PFSK-1 (cell line): ENCODE measurements around the gene R3HDM1.

Source experiments
- FOXP2 ChIP-seq: optimal IDR thresholded peaks from 2 replicates; pipeline ENCODE3; 2011; ENCODE audit warnings: borderline replicate concordance, control low read depth, inconsistent platforms; ENCODE audit not compliant: insufficient read depth; ENCODE audit errors: extremely low read length, extremely low read depth
- POLR2AphosphoS5 ChIP-seq: IDR thresholded peaks from 2 replicates; pipeline ENCODE4 v1.6.1; 2012; ENCODE audit warnings: low read depth, mild to moderate bottlenecking, control low read depth, low read length, moderate library complexity
- REST ChIP-seq, 2 experiments: IDR thresholded peaks; 2 replicates each; pipeline versions ENCODE4 v1.6.1 to v1.8.0; 2011 to 2012; ENCODE audit warnings: low read depth in 2 of 2, low read length in 2 of 2, control low read depth in 1 of 2, inconsistent platforms in 1 of 2, mild to moderate bottlenecking in 1 of 2, moderate library complexity in 1 of 2; ENCODE audit not compliant: insufficient read depth in 1 of 2
- SIN3A ChIP-seq: IDR thresholded peaks from 2 replicates; pipeline ENCODE4 v1.6.1; 2012; ENCODE audit warnings: mild to moderate bottlenecking, low read length, moderate library complexity, borderline replicate concordance; ENCODE audit not compliant: insufficient read depth
- TAF1 ChIP-seq: IDR thresholded peaks from 2 replicates; pipeline ENCODE4 v1.6.1; 2012; ENCODE audit warnings: low read length, control low read depth, borderline replicate concordance; ENCODE audit not compliant: insufficient read depth

The R3HDM1 gene

DNA sequence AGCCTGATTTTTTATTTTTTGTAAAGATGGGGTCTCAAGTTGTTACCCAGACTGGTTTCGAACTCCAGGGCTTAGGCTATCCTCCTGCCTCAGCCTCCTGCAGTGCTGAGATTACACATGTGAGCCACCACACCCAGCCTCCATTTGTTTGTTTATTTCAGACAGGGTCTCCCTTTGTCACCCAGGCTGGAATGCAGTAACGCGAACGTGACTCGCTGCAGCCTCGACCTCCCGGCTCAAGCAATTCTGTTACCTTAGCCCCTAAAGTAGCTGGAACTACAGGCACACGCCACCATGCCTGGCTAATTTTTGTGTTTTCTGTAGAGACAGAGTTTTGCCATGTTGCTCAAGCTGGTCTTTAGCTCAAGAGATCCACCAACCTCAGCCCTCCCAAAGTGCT, 237.6 kb downstream of the R3HDM1 start:
- TF ChIP-seq REST (IDR thresholded peaks at IDR 0.05; ENCODE audit: insufficient read depth in 1 of 2, low read depth in 2 of 2, low read length in 2 of 2) (no peak), SIN3A (no peak)

GRCh38 chr2:135773319-135773718, 242.0 kb downstream of the R3HDM1 start:
- TF ChIP-seq REST (IDR thresholded peaks at IDR 0.05; ENCODE audit: insufficient read depth in 1 of 2, low read depth in 2 of 2, low read length in 2 of 2): no peak
- TF ChIP-seq SIN3A: no peak
- no peak for TF ChIP-seq TAF1
- TF ChIP-seq POLR2AphosphoS5: no peak
- TF ChIP-seq FOXP2: no peak

DNA sequence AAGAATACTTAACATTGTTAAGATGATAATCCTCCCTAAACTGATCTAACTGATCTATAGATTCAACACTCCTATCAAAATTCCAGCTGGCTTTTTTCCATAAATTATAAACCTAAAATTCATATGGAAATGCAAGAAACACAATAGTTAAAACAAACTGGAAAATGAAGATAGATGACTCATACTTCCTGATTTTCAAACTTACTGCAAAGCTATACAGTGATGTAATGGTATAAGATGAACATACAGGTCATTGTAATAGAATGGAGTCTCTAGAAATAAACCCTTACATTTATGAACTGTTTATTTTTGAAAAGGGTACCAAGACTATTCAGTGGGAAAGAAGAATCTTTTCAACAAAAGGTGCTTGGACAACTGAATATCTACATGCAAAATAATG, 242.6 kb downstream of the R3HDM1 start:
- TF ChIP-seq TAF1: no peak
- no peak for TF ChIP-seq FOXP2
- no peak for TF ChIP-seq POLR2AphosphoS5
